GM12891 (cell line): ENCODE measurements around the gene GDAP2.

Experiments
- POLR2A ChIP-seq: IDR thresholded peaks from 2 replicates; pipeline ENCODE4 v1.6.1; 2011; ENCODE audit warnings: low read depth, low read length, control low read depth
- POLR2AphosphoS5 ChIP-seq: IDR thresholded peaks from 2 replicates; pipeline ENCODE4 v1.6.1; 2011; ENCODE audit warnings: low read depth, low read length, control low read depth
- POU2F2 ChIP-seq: IDR thresholded peaks from 2 replicates; pipeline ENCODE4 v1.6.1; 2011; ENCODE audit warnings: low read depth, mild to moderate bottlenecking, control low read depth, low read length, moderate library complexity
- SPI1 ChIP-seq: IDR thresholded peaks from 2 replicates; pipeline ENCODE4 v1.6.1; 2011; ENCODE audit warnings: low read depth, low read length, control low read depth
- TAF1 ChIP-seq: IDR thresholded peaks from 2 replicates; pipeline ENCODE4 v1.6.1; 2011; ENCODE audit warnings: low read depth, low read length, control low read depth

DNA sequence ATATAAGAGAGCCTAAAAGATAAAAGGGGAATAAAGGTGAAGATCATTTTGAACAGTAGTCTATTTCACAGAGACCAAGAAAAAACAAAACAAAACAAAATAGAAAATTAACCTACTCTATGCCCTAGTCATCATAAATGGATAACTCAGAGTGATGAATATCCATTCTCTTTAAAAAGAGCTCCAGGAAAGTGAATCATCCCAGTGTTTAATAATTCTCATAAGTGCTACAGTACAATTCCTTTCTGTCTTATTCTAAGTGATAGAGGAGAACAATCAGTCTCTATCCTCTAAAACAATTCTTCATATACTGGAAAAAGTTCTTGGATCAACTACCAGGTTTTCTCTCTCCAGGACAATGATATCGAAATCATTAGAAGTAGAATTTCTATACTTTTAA is 45.8 kb downstream of the GDAP2 start:
- TF ChIP-seq POLR2A: no peak
- TF ChIP-seq POLR2AphosphoS5: no peak
- no peak for TF ChIP-seq SPI1
- no peak for TF ChIP-seq TAF1
- no peak for TF ChIP-seq POU2F2
